Subcutaneous adipose tissue (tissue), 4 donors: ENCODE measurements around the gene FBXL17. TPM values are rescaled to one million over a fixed set of nuclear protein-coding genes. Genes with fewer than 3 reads are reported as not detected.

ENCODE experiments used
- total RNA-seq, 4 donors: library from RNA; depleted of rRNA; stranded (reverse); fragments of >200 nt; gene quantifications; one replicate each; pipeline ENCODE4 v1.1.0, GENCODE V29; 2016
- TF ChIP-seq, protein P1 (sequence below): fragments of 450-650 bp; IDR thresholded peaks from one replicate; pipeline ENCODE4 v1.5.1; 2016; ENCODE audit warnings: low read depth, mild to moderate bottlenecking, control low read depth, antibody characterized with exemption, moderate library complexity

The FBXL17 gene
- total RNA-seq, 4 donors from 2014 or later, result 19.4 to 22.2 (median 21.3) TPM

DNA sequence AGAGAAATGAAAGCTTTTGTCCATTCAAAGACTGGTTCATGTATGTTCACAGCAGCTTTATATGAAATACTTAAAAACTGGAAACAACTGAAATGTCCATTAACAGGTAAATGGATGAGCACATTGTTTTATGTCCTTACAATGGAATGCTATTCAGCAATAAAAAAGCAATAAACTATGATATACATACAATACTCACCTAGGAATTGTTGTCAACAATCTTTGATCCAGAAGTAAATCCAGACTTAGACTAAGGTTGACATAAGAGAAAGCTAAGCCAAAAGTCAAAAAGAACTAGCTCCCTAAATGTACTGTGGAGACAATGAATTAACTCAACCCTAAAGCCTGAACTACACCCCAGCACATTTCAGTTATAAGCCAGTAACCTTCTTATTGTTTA, 54.9 kb downstream of the FBXL17 start:
- TF ChIP-seq, protein P1, sequence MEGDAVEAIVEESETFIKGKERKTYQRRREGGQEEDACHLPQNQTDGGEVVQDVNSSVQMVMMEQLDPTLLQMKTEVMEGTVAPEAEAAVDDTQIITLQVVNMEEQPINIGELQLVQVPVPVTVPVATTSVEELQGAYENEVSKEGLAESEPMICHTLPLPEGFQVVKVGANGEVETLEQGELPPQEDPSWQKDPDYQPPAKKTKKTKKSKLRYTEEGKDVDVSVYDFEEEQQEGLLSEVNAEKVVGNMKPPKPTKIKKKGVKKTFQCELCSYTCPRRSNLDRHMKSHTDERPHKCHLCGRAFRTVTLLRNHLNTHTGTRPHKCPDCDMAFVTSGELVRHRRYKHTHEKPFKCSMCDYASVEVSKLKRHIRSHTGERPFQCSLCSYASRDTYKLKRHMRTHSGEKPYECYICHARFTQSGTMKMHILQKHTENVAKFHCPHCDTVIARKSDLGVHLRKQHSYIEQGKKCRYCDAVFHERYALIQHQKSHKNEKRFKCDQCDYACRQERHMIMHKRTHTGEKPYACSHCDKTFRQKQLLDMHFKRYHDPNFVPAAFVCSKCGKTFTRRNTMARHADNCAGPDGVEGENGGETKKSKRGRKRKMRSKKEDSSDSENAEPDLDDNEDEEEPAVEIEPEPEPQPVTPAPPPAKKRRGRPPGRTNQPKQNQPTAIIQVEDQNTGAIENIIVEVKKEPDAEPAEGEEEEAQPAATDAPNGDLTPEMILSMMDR, result no peak

GRCh38 chr5:108324886-108325285, 57.0 kb downstream of the FBXL17 start:
- TF ChIP-seq, protein P1, result no peak

GRCh38 chr5:108321341-108321740, 60.6 kb downstream of the FBXL17 start:
- TF ChIP-seq, protein P1, result no peak

- TF ChIP-seq, protein P1, result no peak
Measured at GRCh38 chr5:108320231-108320630, 61.7 kb downstream of the FBXL17 start.

- TF ChIP-seq, protein P1, result no peak
Measured at GRCh38 chr5:108315829-108316228, 66.1 kb downstream of the FBXL17 start.

DNA sequence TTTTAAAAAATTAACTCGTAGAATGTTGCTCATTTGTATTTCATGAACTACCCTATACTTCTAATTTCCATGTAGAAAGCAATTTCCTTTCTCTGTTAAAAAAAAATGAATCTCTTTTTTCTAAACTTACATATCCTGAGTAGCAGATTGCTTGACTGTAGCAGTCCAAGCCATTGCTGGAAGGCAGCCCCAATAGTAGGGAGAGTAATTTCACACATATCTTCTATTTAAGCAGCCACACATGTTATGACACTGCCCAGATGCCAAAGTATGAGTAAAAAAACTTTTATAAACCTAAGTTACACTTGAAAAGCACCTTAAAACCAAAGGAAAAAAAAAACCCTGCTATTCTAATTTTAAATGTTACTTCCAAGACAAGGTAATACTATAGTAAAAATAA, 69.6 kb downstream of the FBXL17 start:
- TF ChIP-seq, protein P1, result no peak

GRCh38 chr5:108311682-108312081, 70.2 kb downstream of the FBXL17 start:
- TF ChIP-seq, protein P1, result no peak

DNA sequence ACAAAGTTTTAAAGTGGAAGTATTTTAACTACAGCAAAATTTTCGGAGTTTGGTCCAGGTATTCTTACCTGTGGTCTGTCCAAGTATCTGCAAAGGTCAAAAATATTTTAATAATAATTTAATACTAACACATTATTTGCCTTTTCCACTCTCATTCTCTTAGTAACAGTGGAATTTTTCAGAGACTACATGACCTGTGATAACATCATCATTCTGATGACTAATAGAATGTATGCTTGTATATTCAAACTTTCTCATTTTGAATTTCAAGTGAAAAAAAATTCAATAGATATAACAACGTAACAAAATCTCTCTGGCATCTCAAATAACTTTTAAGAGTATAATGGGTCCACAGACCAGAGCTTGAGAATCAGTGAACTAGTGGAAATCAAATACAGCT, 78.3 kb downstream of the FBXL17 start:
- TF ChIP-seq, protein P1, result no peak
